ENCODE measurements around the gene ACOX1.

Gene ACOX1

GRCh38 chr17:75978938-75979704, at the start of gene ACOX1, which contains the start of gene TEN1:
Gene ACOX1 (minus strand): TSS chr17:75979166. CDS start chr17:75979073, 93 bp downstream.
Gene TEN1 (plus strand): TSS chr17:75979240. CDS start chr17:75986193, 6,953 bp downstream.
- peak; percentile 95 to 96 for DNase-seq (ENCODE audit: low read depth in 2 of 2)

- DNase-seq (ENCODE audit: low read depth in 2 of 2): no peak
These were observed 48.3 kb upstream of the ACOX1 start, which contains the start of gene EVPL for GRCh38 chr17:76027159-76027839. Gene EVPL (minus strand): TSS chr17:76027306. CDS start chr17:76027198, 108 bp downstream.

- DNase-seq (ENCODE audit: low read depth in 2 of 2): no peak
These were observed 47.8 kb upstream of the ACOX1 start for GRCh38 chr17:76026714-76027158.

GRCh38 chr17:76025294-76025693, 46.3 kb upstream of the ACOX1 start:
- DNase-seq (ENCODE audit: low read depth in 2 of 2): no peak

- no peak for DNase-seq (ENCODE audit: low read depth in 2 of 2)
These were observed 45.4 kb upstream of the ACOX1 start for GRCh38 chr17:76024353-76024752.

GRCh38 chr17:76023900-76024237, 44.9 kb upstream of the ACOX1 start:
- DNase-seq (ENCODE audit: low read depth in 2 of 2): no peak

- no peak for DNase-seq (ENCODE audit: low read depth in 2 of 2)
These were observed 44.3 kb upstream of the ACOX1 start for GRCh38 chr17:76022973-76023899.

GRCh38 chr17:76022285-76022684, 43.3 kb upstream of the ACOX1 start:
- no peak for DNase-seq (ENCODE audit: low read depth in 2 of 2)

- no peak for DNase-seq (ENCODE audit: low read depth in 2 of 2)
These were observed 41.0 kb upstream of the ACOX1 start for GRCh38 chr17:76019833-76020467.

GRCh38 chr17:76018801-76019200, 39.8 kb upstream of the ACOX1 start:
- DNase-seq (ENCODE audit: low read depth in 2 of 2): no peak

- DNase-seq (ENCODE audit: low read depth in 2 of 2): no peak
These were observed 39.3 kb upstream of the ACOX1 start for GRCh38 chr17:76018340-76018680.

GRCh38 chr17:76017481-76018339, 38.7 kb upstream of the ACOX1 start:
- DNase-seq (ENCODE audit: low read depth in 2 of 2): no peak

- no peak for DNase-seq (ENCODE audit: low read depth in 2 of 2)
These were observed 35.9 kb upstream of the ACOX1 start for GRCh38 chr17:76014925-76015261.

- peak; percentile 66 for DNase-seq (ENCODE audit: low read depth in 2 of 2)
These were observed 35.3 kb upstream of the ACOX1 start for GRCh38 chr17:76014100-76014924.

GRCh38 chr17:76013377-76013932, 34.5 kb upstream of the ACOX1 start:
- no peak for DNase-seq (ENCODE audit: low read depth in 2 of 2)

- no peak for DNase-seq (ENCODE audit: low read depth in 2 of 2)
These were observed 33.0 kb upstream of the ACOX1 start for GRCh38 chr17:76011951-76012350.

- DNase-seq (ENCODE audit: low read depth in 2 of 2): no peak
These were observed 31.1 kb upstream of the ACOX1 start for GRCh38 chr17:76009969-76010661.

GRCh38 chr17:76009447-76009846, 30.5 kb upstream of the ACOX1 start:
- no peak for DNase-seq (ENCODE audit: low read depth in 2 of 2)

All from stimulated activated CD4-positive, alpha-beta T cell treated with anti-CD3 and anti-CD28 coated beads, Interleukin-4, amount 100 ng/mL, for 48 hours (primary cell).